Tibial nerve (tissue), 4 donors: ENCODE data around the gene BPIFA3. TPM values are rescaled to one million over a fixed set of nuclear protein-coding genes. Genes with fewer than 3 reads are reported as not detected.

Experiments
- DNase-seq, 2 donors: peaks; one replicate each; pipeline ENCODE4 v3.0.0-alpha.2; 2019; ENCODE audit warnings: low spot score in 2 of 2
- H3K27ac ChIP-seq, 4 donors: fragments of 200-600 bp; sonication (generic) in 3 of 4; one replicate each; pipeline ENCODE4 v1.5.1; 2017 to 2019; ENCODE audit warnings: mild to moderate bottlenecking in 1 of 4
- H3K27me3 ChIP-seq, 2 donors: fragments of 200-600 bp; sonication (generic) in 1 of 2; one replicate each; pipeline versions ENCODE4 v1.5.1 to v1.6.0; 2017 to 2019
- H3K36me3 ChIP-seq, 3 donors: fragments of 200-600 bp; sonication (generic); one replicate each; pipeline ENCODE4 v1.5.1; 2018 to 2019
- H3K4me1 ChIP-seq, 4 donors: fragments of 200-600 bp; sonication (generic) in 3 of 4; one replicate each; pipeline ENCODE4 v1.5.1; 2017 to 2019
- H3K4me3 ChIP-seq, 4 donors: fragments of 200-600 bp; sonication (generic) in 3 of 4; one replicate each; pipeline ENCODE4 v1.5.1; 2017 to 2019; ENCODE audit warnings: mild to moderate bottlenecking in 1 of 4, moderate library complexity in 1 of 4
- H3K9me3 ChIP-seq, 4 donors: fragments of 200-600 bp; sonication (generic) in 3 of 4; one replicate each; pipeline ENCODE4 v1.5.1; 2017 to 2019
- EP300 ChIP-seq, 2 donors: sonication (generic); formaldehyde crosslinking; IDR thresholded peaks; one replicate each; pipeline ENCODE4 v1.6.1; 2017; ENCODE audit warnings: antibody characterized with exemption in 2 of 2, mild to moderate bottlenecking in 1 of 2
- POLR2A ChIP-seq, 2 donors: fragments of 450-650 bp; IDR thresholded peaks; one replicate each; pipeline ENCODE4 v1.6.1; 2017; ENCODE audit warnings: antibody characterized with exemption in 2 of 2, mild to moderate bottlenecking in 2 of 2, moderate library complexity in 2 of 2
- WGBS, 2 donors: methylation state at CpG; one replicate each; pipeline ENCODE4 v1.1.5; 2018; 5-methylcytosine and 5-hydroxymethylcytosine counted together
- total RNA-seq, 4 donors: library from RNA; depleted of rRNA; stranded (reverse); fragments of >200 nt; gene quantifications; one replicate each; pipeline ENCODE4 v1.1.0, GENCODE V29; 2016
- TF ChIP-seq, protein P1 (sequence below), 5 experiments: fragments of 200-600 bp in 3 of 5; fragments of 450-650 bp in 2 of 5; sonication (generic) in 3 of 5; IDR thresholded peaks; one replicate each; pipeline ENCODE4 v1.5.1; 2016 to 2019; ENCODE audit warnings: antibody characterized with exemption in 5 of 5, mild to moderate bottlenecking in 3 of 5, moderate library complexity in 2 of 5

The BPIFA3 gene
- total RNA-seq, 4 donors from 2014 or later = not detected

DNA sequence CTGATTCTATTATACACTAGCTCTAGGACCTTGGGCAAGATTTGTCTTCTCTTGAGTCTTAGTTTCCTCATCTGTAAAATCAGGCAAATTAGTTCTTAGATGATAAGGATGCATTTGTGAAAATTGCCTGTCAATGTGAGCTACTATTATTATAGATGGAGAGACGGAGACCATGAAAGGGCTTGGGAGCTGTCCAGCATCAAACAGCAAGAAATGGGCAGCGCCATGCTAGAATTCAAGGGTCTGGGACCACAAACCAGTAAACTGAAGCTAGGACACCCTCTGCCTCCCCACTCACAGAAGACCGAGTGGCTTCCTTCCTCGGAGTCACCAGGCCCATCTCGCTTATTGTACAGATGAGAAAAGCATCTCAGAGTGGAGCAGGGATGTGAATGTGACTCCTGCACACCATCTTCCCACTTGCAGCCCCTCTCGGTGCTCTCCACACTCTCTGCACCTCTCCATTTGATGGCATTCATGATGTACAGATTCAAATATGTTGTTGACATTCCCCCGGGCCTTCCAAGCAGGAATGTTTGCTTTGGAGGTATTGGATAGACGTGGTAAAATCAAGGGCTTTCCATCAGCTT, 24.1 kb upstream of the BPIFA3 start:
- Histone ChIP-seq H3K27me3 (no peaks in the 10 kb centered on the region), H3K4me1 (no peaks in the 10 kb centered on the region), H3K4me3 (no peak overlapping the region), H3K9me3 (no peaks in the 10 kb centered on the region), H3K27ac (no peak overlapping the region), H3K36me3 (no peaks in the 10 kb centered on the region)
- 61 to 68% methylated on average over 8 of the region's 8 CpGs for WGBS, 2 donors
- TF ChIP-seq POLR2A (IDR thresholded peaks at IDR 0.05) = no peak
- TF ChIP-seq EP300 (IDR thresholded peaks at IDR 0.05) = no peak
- no peak for DNase-seq

DNA sequence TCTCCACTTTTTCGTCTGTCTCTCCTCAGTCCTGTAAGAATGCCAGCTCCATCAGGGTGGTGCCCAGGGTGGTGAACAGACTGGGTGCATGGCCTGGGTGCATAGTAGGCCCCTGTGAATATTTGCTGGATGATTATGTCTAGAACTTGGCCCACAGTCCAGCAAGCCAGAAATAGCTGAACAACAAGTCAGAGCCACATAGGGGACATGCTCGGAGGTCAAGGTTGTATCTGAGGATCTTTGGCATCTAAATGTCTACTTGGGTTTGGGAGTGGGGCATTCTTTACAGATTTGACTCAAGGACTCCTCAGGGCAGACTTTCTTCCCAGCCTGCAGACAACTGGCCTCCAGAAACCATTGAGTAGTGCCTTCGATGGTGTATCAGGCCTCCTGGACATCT, 18.1 kb upstream of the BPIFA3 start:
- H3K9me3 ChIP-seq = no peaks in the 10 kb centered on the region
- H3K4me3 ChIP-seq = no peak overlapping the region
- DNase-seq = no peak
- H3K36me3 ChIP-seq = no peaks in the 10 kb centered on the region
- H3K4me1 ChIP-seq = no peaks in the 10 kb centered on the region
- whole genome bisulfite sequencing, 2 donors = 65 to 88% methylated on average over 3 of the region's 3 CpGs
- TF ChIP-seq EP300 (IDR thresholded peaks at IDR 0.05) (no peak), POLR2A (IDR thresholded peaks at IDR 0.05) (no peak)
- TF ChIP-seq, protein P1, sequence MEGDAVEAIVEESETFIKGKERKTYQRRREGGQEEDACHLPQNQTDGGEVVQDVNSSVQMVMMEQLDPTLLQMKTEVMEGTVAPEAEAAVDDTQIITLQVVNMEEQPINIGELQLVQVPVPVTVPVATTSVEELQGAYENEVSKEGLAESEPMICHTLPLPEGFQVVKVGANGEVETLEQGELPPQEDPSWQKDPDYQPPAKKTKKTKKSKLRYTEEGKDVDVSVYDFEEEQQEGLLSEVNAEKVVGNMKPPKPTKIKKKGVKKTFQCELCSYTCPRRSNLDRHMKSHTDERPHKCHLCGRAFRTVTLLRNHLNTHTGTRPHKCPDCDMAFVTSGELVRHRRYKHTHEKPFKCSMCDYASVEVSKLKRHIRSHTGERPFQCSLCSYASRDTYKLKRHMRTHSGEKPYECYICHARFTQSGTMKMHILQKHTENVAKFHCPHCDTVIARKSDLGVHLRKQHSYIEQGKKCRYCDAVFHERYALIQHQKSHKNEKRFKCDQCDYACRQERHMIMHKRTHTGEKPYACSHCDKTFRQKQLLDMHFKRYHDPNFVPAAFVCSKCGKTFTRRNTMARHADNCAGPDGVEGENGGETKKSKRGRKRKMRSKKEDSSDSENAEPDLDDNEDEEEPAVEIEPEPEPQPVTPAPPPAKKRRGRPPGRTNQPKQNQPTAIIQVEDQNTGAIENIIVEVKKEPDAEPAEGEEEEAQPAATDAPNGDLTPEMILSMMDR (IDR thresholded peaks at IDR 0.05) = no peak
- no peaks in the 10 kb centered on the region for H3K27me3 ChIP-seq
- no peak overlapping the region for H3K27ac ChIP-seq

DNA sequence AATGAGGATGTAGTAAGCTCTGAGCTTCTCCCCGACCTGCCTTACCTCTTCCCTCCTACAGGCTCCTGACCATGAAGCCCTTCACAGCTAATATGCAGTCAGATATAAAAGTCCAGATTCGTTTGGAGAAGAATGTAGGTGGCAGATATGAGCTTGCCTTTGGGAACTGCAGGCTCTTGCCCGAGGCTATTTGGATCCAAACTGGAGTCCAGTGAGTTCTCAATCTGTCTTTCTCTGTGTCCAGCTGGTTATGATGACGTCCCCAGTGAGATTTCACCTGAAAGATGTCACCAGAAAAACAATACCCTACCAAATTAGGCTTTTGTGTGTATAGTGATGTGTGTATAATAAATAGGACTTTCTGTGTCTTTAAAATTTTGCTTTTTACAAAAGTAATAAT, 14.7 kb upstream of the BPIFA3 start:
- Histone ChIP-seq H3K4me1 (no peaks in the 10 kb centered on the region), H3K4me3 (no peak overlapping the region), H3K27ac (no peak overlapping the region), H3K36me3 (no peaks in the 10 kb centered on the region), H3K27me3 (no peaks in the 10 kb centered on the region), H3K9me3 (no peaks in the 10 kb centered on the region)
- 48 to 56% methylated on average over 4 of the region's 4 CpGs for WGBS, 2 donors
- no peak for DNase-seq
- no peak for TF ChIP-seq EP300 (IDR thresholded peaks at IDR 0.05)
- TF ChIP-seq, protein P1 (IDR thresholded peaks at IDR 0.05) = no peak
- no peak for TF ChIP-seq POLR2A (IDR thresholded peaks at IDR 0.05)

DNA sequence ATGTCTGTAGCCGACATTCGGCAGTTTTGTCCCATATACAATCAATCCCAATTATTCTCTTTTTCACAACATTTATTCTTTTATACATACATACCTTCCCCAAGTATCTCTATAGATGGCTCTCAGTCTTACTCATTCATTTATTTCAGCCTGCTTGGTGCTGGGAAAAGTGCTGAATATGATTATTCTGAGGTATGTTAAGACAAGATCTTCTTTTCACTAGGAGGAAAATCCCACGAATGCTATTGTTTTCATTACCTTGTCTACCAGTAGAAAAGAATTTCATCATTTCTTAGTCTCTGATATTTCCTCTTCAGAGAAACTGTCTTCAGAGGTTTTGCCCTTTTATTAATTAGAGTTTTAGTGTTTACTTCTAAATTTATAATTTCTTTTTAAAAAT, 13.7 kb upstream of the BPIFA3 start:
- Histone ChIP-seq H3K27ac (no peak overlapping the region), H3K36me3 (no peaks in the 10 kb centered on the region), H3K9me3 (no peaks in the 10 kb centered on the region), H3K4me1 (no peaks in the 10 kb centered on the region), H3K4me3 (no peak overlapping the region), H3K27me3 (no peaks in the 10 kb centered on the region)
- no peak for DNase-seq
- WGBS, 2 donors = 84 to 88% methylated on average over 3 of the region's 3 CpGs
- TF ChIP-seq, protein P1 (IDR thresholded peaks at IDR 0.05) = no peak
- TF ChIP-seq EP300 (IDR thresholded peaks at IDR 0.05) = no peak
- TF ChIP-seq POLR2A (IDR thresholded peaks at IDR 0.05) = no peak

DNA sequence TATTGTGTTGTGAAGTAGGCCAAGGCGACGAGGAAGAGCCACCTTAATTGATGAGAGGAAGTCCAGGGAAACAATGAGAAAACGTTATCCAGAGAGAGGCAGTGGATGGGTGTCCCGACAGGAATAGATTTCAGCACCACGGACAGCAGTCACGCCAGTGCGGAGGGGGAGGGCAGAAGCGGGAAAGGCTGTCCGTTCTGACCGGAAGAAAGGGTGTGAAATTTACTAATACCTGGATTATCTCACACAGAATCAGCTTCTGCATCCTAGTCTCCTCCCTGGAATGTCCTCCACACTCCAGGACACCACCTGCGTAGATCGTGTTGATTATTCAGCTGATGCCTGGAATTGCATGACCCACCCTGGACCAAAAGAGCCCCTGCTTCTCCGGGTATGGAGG, 7.4 kb upstream of the BPIFA3 start:
- no peak overlapping the region for H3K4me3 ChIP-seq
- no peaks in the 10 kb centered on the region for H3K36me3 ChIP-seq
- peak; percentile 14 to 63 for DNase-seq
- no peaks in the 10 kb centered on the region for H3K27me3 ChIP-seq
- H3K27ac ChIP-seq = no peak overlapping the region
- H3K4me1 ChIP-seq = no peaks in the 10 kb centered on the region
- 5 to 6% methylated on average over 13 of the region's 13 CpGs for WGBS, 2 donors
- TF ChIP-seq POLR2A (IDR thresholded peaks at IDR 0.05) (no peak), EP300 (IDR thresholded peaks at IDR 0.05) (no peak)
- TF ChIP-seq, protein P1 (IDR thresholded peaks at IDR 0.05) = no peak
- no peaks in the 10 kb centered on the region for H3K9me3 ChIP-seq

DNA sequence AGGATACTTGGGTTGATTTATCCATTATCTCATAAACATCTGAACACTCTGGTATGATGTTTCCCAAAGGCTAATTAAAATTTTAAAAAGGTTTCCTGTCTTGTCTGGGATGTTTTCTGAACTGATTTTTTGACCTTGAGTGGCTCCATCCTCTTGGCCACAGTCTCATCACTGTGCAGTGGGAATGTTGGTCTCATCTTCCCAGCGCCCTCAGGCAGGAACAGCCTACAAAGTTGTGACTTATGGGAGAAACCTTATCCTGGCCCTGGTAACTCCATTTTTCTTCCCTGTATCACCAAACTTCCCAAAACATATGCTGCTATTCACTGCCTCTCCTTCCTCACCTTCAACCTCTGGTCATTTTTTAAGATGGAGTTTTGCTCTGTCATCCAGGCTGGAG, 6.8 kb upstream of the BPIFA3 start:
- no peak overlapping the region for H3K27ac ChIP-seq
- WGBS, 2 donors = 52% methylated on average over 1 of the region's 1 CpG
- no peaks in the 10 kb centered on the region for H3K4me1 ChIP-seq
- no peaks in the 10 kb centered on the region for H3K9me3 ChIP-seq
- TF ChIP-seq POLR2A (IDR thresholded peaks at IDR 0.05) (no peak), EP300 (IDR thresholded peaks at IDR 0.05) (no peak)
- TF ChIP-seq, protein P1 (IDR thresholded peaks at IDR 0.05) = no peak
- no peaks in the 10 kb centered on the region for H3K36me3 ChIP-seq
- H3K4me3 ChIP-seq = no peak overlapping the region
- no peak for DNase-seq
- H3K27me3 ChIP-seq = no peaks in the 10 kb centered on the region
